ENCODE results near the gene P4HB. TPM values are rescaled to one million over a fixed set of nuclear protein-coding genes. Genes with fewer than 3 reads are reported as not detected.
A peak's percentile ranks its signal among the peaks of the same experiment; 100 is the strongest.

The P4HB gene
- total RNA-seq, 1 experiment from 2014 or later = 958 TPM

- DNase-seq = no peak
- ChIA-PET CTCF (no interaction called here), POLR2A (no interaction called here)
- peak overlapping the region; percentile 99 for H3K27ac Mint-ChIP-seq (ENCODE audit: unreplicated experiment)
- Histone ChIP-seq H3K4me3 (ENCODE audit: low read depth, low read length) (no peak overlapping the region), H3K27me3 (replicated peaks; ENCODE audit: control insufficient read depth, insufficient read depth, low read length) (no peaks in the 10 kb centered on the region), H3K4me1 (peaks cover 11% of the 10 kb centered on the region), H3K36me3 (ENCODE audit: control insufficient read depth, insufficient read depth, low read length) (peaks cover 13% of the 10 kb centered on the region), H3K9me3 (no peaks in the 10 kb centered on the region)
- TF ChIP-seq, protein P1, sequence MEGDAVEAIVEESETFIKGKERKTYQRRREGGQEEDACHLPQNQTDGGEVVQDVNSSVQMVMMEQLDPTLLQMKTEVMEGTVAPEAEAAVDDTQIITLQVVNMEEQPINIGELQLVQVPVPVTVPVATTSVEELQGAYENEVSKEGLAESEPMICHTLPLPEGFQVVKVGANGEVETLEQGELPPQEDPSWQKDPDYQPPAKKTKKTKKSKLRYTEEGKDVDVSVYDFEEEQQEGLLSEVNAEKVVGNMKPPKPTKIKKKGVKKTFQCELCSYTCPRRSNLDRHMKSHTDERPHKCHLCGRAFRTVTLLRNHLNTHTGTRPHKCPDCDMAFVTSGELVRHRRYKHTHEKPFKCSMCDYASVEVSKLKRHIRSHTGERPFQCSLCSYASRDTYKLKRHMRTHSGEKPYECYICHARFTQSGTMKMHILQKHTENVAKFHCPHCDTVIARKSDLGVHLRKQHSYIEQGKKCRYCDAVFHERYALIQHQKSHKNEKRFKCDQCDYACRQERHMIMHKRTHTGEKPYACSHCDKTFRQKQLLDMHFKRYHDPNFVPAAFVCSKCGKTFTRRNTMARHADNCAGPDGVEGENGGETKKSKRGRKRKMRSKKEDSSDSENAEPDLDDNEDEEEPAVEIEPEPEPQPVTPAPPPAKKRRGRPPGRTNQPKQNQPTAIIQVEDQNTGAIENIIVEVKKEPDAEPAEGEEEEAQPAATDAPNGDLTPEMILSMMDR (IDR thresholded peaks at IDR 0.05; ENCODE audit: insufficient read depth in 1 of 2, low read depth in 1 of 2, low read length in 1 of 2, severe bottlenecking in 1 of 2, unreplicated experiment in 1 of 2) = no peak
- peak overlapping the region; percentile 91 for H3K4me3 Mint-ChIP-seq (ENCODE audit: unreplicated experiment)
- no peaks in the 10 kb centered on the region for H3K27me3 Mint-ChIP-seq (ENCODE audit: insufficient read depth, unreplicated experiment)
- H3K9me3 Mint-ChIP-seq (ENCODE audit: unreplicated experiment) = no peaks in the 10 kb centered on the region
- no TSS peak for BruUV-seq (replicated peaks)
- H3K36me3 Mint-ChIP-seq (ENCODE audit: insufficient read depth, unreplicated experiment) = peaks cover 92% of the 10 kb centered on the region
- intact Hi-C loops (cut with micrococcal nuclease; ENCODE audit: unreplicated experiment) = no loop called here
- no peaks in the 10 kb centered on the region for H3K4me1 Mint-ChIP-seq (ENCODE audit: low read depth, unreplicated experiment)
Observed at GRCh38 chr17:81889602-81890001, 29.3 kb upstream of the P4HB start.

DNA sequence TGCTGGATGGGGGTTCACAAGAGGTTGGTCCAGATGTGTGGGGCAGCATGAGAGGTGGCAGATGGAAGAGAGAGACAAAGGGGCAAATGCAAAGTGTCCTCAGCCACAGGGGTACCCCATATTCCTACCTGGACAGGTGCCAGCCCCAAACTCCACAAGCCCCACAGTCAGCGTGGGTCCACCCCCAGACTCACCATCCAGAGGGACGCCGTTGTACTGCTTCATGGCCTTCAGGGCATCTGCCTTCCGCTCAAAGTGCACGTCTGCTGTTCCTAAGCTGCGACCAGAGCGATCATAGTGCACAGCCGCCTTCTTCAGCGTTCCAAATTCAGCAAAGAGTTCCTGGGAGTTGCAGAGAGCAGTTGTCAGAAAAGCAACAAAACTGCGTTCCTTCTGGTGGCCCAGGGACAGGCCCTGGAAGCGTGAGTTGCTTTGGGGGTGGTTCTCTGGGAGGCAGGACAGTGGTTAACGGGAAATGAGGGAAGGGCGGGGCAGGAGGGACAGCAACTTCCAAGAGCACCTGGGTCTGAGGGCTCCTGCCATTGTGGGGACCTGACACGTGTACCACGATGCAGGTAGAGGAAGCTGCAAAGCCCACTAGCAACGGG lies 28.8 kb upstream of the P4HB start:
- no peak for DNase-seq
- Histone ChIP-seq H3K36me3 (ENCODE audit: control insufficient read depth, insufficient read depth, low read length) (peaks cover 10% of the 10 kb centered on the region), H3K27me3 (replicated peaks; ENCODE audit: control insufficient read depth, insufficient read depth, low read length) (no peaks in the 10 kb centered on the region), H3K4me1 (peaks cover 11% of the 10 kb centered on the region), H3K9me3 (no peaks in the 10 kb centered on the region), H3K4me3 (ENCODE audit: low read depth, low read length) (no peak overlapping the region)
- Mint-ChIP-seq H3K4me3 (ENCODE audit: unreplicated experiment) (peak overlapping the region; percentile 91), H3K4me1 (ENCODE audit: low read depth, unreplicated experiment) (no peaks in the 10 kb centered on the region), H3K9me3 (ENCODE audit: unreplicated experiment) (no peaks in the 10 kb centered on the region), H3K27ac (ENCODE audit: unreplicated experiment) (peak overlapping the region; percentile 29), H3K27me3 (ENCODE audit: insufficient read depth, unreplicated experiment) (no peaks in the 10 kb centered on the region), H3K36me3 (ENCODE audit: insufficient read depth, unreplicated experiment) (peaks cover 93% of the 10 kb centered on the region)
- ChIA-PET POLR2A (no interaction called here), CTCF (no interaction called here)
- TF ChIP-seq, protein P1 (IDR thresholded peaks at IDR 0.05; ENCODE audit: insufficient read depth in 1 of 2, low read depth in 1 of 2, low read length in 1 of 2, severe bottlenecking in 1 of 2, unreplicated experiment in 1 of 2) = no peak
- no TSS peak for BruUV-seq (replicated peaks)
- intact Hi-C loops (cut with micrococcal nuclease; ENCODE audit: unreplicated experiment) = no loop called here

DNA sequence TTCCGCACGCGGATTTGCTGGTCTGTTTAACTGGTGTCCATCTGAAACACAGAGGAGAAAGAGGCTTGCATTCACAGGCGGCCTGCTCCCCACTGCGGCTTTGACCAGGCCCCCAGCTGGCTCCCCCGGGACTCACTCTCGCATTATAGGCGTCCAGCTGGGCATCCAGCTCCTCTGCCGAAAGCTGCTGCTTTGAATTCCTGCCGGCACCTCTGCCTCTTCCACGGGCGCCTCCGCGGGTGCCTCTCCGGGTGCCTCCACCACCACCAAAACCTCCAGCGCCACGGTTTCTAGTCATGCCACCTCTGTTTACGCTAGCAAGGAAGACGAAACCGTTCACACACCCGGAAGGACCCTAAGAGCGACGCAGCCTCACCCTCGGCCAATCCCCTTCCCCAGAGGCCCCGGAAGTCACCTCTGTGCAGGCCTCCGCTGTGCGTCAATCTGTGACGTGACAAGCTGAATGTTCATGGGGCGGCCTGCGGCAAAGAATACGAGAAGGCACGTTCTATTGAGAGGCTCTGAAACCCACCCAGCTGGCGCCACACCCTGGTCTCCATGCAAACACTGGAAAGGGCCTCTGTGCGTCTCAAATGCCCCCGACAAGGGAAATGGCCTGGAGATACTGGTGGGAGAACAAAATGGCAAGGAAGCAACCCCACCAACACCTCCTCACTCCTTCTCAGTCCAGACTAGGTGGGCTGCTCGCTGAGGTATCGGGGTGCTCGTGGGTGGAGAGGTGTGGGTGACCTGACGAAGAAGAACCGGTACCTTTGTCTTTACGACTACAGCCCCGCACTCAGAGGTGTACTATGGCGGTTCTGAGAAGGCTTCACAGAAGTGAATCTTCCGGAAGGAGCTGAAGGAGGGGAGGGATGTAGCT lies 28.0 kb upstream of the P4HB start:
- ChIA-PET CTCF (no interaction called here), POLR2A (no interaction called here)
- no peaks in the 10 kb centered on the region for H3K4me1 Mint-ChIP-seq (ENCODE audit: low read depth, unreplicated experiment)
- H3K4me1 ChIP-seq = peaks cover 11% of the 10 kb centered on the region
- TF ChIP-seq, protein P1 (IDR thresholded peaks at IDR 0.05; ENCODE audit: insufficient read depth in 1 of 2, low read depth in 1 of 2, low read length in 1 of 2, severe bottlenecking in 1 of 2, unreplicated experiment in 1 of 2) = no peak
- peak overlapping the region; percentile 91 for H3K4me3 Mint-ChIP-seq (ENCODE audit: unreplicated experiment)
- BruUV-seq (replicated peaks) = no TSS peak
- no peak for DNase-seq
- H3K27ac Mint-ChIP-seq (ENCODE audit: unreplicated experiment) = peak overlapping the region; percentile 29
- H3K36me3 ChIP-seq (ENCODE audit: control insufficient read depth, insufficient read depth, low read length) = peaks cover 10% of the 10 kb centered on the region
- no peaks in the 10 kb centered on the region for H3K9me3 ChIP-seq
- H3K27me3 Mint-ChIP-seq (ENCODE audit: insufficient read depth, unreplicated experiment) = no peaks in the 10 kb centered on the region
- H3K27me3 ChIP-seq (replicated peaks; ENCODE audit: control insufficient read depth, insufficient read depth, low read length) = no peaks in the 10 kb centered on the region
- intact Hi-C loops (cut with micrococcal nuclease; ENCODE audit: unreplicated experiment) = no loop called here
- no peaks in the 10 kb centered on the region for H3K9me3 Mint-ChIP-seq (ENCODE audit: unreplicated experiment)
- no peak overlapping the region for H3K4me3 ChIP-seq (ENCODE audit: low read depth, low read length)
- H3K36me3 Mint-ChIP-seq (ENCODE audit: insufficient read depth, unreplicated experiment) = peaks cover 94% of the 10 kb centered on the region

Data from Caco-2 (cell line).